Left kidney (tissue), 8 donors: ENCODE data around the gene FBXO34. TPM values are rescaled to one million over a fixed set of nuclear protein-coding genes. Genes with fewer than 3 reads are reported as not detected.

Source experiments
- DNase-seq: peaks from one replicate; pipeline ENCODE4 v3.0.0-alpha.2; 2013
- long read RNA-seq, 8 donors: transcript quantifications; one replicate each; lab custom pipeline, GENCODE V29; 2026
- polyA plus RNA-seq: library from polyadenylated mRNA; unstranded; fragments of 120-200 nt; gene quantifications from one replicate; pipeline ENCODE4 v1.2.1, GENCODE V29; 2013; ENCODE audit not compliant: insufficient read length

Gene FBXO34, protein sequence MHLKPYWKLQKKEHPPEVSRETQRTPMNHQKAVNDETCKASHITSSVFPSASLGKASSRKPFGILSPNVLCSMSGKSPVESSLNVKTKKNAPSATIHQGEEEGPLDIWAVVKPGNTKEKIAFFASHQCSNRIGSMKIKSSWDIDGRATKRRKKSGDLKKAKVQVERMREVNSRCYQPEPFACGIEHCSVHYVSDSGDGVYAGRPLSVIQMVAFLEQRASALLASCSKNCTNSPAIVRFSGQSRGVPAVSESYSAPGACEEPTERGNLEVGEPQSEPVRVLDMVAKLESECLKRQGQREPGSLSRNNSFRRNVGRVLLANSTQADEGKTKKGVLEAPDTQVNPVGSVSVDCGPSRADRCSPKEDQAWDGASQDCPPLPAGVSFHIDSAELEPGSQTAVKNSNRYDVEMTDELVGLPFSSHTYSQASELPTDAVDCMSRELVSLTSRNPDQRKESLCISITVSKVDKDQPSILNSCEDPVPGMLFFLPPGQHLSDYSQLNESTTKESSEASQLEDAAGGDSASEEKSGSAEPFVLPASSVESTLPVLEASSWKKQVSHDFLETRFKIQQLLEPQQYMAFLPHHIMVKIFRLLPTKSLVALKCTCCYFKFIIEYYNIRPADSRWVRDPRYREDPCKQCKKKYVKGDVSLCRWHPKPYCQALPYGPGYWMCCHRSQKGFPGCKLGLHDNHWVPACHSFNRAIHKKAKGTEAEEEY
- 39.7 TPM for polyA plus RNA-seq
- long read RNA-seq, donor 1, transcript FBXO34-201 (2 exons, 3,464 nt), result major isoform, 16 of 16 reads
- long read RNA-seq, donor 1, partial matches to known transcripts, result 0 of 16 reads
- long read RNA-seq, donor 1, other reads (novel, unspliced or antisense), result 0 of 16 reads
- long read RNA-seq, donor 2, transcript FBXO34-201 (2 exons, 3,464 nt), result major isoform, 11 of 35 reads
- long read RNA-seq, donor 2, partial matches to known transcripts, result 24 of 35 reads
- long read RNA-seq, donor 2, other reads (novel, unspliced or antisense), result 0 of 35 reads
- long read RNA-seq, donor 3, transcript FBXO34-201 (2 exons, 3,464 nt), result major isoform, 8 of 13 reads
- long read RNA-seq, donor 3, partial matches to known transcripts, result 0 of 13 reads
- long read RNA-seq, donor 3, other reads (novel, unspliced or antisense), result 5 of 13 reads
- long read RNA-seq, donor 4, result 0 reads
- long read RNA-seq, donor 5, transcript FBXO34-201 (2 exons, 3,464 nt), result major isoform, 13 of 13 reads
- long read RNA-seq, donor 5, partial matches to known transcripts, result 0 of 13 reads
- long read RNA-seq, donor 5, other reads (novel, unspliced or antisense), result 0 of 13 reads
- long read RNA-seq, donor 6, transcript FBXO34-201 (2 exons, 3,464 nt), result major isoform, 5 of 5 reads
- long read RNA-seq, donor 6, partial matches to known transcripts, result 0 of 5 reads
- long read RNA-seq, donor 6, other reads (novel, unspliced or antisense), result 0 of 5 reads
- long read RNA-seq, donor 7, transcript FBXO34-201 (2 exons, 3,464 nt), result major isoform, 17 of 56 reads
- long read RNA-seq, donor 7, partial matches to known transcripts, result 39 of 56 reads
- long read RNA-seq, donor 7, other reads (novel, unspliced or antisense), result 0 of 56 reads
- long read RNA-seq, donor 8, result 0 reads

DNA sequence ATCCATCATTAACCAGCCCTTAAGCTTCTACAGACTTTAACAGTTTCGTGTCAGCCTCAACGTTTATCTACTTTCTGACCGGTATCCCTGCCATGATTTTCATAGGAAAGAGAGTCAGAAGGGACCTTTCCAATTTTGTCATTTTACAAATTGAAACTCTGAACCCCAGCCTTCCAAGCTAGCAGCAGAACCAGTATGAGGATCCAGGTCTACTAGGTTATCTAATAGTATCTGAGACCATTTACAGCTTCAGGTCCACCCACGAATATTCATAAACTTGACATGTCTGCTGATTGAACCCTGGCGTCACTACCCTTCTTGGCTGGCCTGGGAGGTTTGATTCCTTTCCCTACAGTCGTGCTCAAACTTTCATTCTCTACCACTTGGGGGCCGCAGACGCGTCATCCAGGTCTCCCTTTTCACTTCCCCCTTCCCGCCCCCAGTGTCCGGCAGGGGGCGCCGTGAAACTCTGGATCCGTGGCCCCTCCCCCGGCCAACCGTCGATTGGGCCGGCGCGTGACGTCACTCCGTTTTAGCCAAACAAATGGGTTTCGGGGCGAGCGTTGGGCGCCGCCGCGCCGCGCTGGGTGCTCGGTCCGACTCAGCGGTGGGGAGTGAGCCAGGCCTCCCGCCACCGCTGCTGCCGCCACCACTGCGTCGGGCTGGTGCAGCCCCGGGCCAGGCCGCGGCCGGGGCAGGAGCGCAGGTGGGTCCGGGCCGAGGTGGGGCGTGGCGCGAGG is at the start of gene FBXO34:
Gene FBXO34, plus strand, starts transcription at position 590 of the 740 bp plus-strand sequence. CDS start 78,970 bp downstream, outside the sequence.
- peak; percentile 99 for DNase-seq

DNA sequence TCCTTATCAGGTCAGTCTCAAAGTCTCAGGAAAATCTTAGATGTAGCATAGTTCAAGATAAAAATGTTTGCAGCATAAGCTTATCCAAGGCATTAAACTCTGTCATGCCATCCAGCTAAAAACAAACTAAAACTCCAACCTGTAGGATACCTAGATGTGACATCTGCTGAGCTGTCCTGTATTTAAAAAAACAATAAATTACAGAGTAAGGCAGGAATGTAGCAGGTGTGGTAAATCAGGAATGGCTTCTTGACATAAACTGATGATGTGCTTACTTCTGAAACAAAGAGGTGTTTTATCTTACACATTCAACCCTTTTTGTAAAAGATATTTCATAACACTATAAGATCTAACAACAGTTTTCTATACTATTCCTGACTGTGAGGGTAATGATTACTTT is 49.3 kb upstream of the FBXO34 start:
- no peak for DNase-seq

DNA sequence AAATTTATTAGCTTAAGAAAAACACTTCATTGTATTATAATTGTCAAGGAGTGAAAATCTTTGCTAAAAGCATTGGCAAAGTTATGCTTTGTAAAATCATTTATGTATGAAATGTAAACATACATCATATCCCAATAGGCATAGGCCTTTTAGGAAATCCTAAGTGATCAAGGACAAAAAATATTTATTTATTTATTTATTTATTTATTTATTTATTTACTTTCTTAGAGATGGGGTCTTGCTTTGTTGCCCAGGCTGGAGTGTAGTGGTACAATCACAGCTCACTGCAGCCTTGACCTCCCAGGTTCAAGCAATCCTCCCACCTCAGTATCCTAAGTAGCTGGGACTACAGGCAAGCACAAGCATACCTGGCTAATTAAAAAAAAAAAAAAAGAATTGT is 47.9 kb upstream of the FBXO34 start:
- DNase-seq, result no peak

DNA sequence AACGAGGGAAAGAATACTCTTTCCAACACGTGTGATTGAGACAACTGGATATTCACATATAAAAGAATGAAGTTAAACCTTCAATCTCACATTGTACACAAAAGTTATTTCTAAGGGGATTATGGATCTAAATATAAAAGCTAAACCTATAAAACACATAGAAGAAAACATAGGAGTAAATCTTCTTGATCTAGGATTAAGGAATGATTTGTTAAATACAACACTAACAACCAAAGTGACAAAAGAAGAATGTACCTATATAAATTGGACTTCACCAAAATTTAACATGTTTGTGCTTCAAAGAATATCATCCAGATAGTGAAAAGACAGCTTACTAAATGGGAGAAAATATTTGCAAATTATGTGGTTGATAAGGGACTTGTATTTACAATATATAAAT is 43.0 kb upstream of the FBXO34 start:
- no peak for DNase-seq

DNA sequence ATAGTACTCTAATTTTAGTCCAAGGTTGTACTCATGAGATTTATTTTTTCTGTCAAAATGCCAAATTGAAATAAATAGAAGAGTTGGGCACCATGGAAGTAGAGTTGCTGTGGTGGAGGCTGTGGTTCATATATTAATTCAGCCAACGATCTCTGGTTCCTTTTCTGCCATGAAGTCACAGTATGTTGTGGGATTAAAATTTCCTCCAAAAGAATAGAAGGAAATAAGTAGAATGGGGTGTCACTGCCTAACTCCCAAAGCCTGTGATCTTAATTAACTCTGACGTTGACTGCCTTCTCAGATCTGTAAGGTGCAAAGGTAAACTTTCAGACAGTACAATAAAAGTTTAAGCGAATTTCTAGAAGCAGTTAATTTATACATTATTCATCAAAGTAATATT is 37.6 kb upstream of the FBXO34 start:
- DNase-seq, result no peak

DNA sequence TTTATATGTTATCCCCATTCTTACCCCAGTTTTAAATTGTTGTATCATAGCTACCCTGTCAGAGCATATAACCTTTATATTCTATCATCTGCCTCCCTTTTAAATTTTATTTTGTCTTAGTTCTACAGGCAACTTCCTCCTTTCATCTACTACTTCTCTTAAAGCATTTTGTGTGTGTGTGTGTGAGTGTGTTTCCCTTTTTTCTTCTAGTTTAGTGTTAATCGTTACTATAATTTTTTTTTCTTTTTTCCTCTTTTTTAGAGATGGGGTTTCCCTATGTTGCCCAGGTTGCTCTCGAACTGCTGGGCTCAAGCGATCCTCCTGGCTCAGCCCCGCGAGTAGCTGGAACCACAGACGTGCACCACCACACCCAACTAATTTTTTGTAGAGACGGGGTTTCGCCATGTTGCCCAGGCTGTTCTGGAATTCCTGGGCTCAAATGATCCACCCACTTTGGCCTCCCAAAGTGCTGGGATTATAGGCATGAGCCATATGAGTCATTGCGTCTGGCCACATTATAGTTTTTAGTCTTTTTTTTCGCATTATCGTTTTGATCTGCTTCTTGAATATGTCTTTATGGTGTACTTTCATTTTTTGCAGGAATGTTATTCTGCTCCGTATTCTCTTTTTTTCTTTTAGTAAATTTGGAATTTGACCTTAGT is 33.1 kb upstream of the FBXO34 start:
- DNase-seq, result no peak

DNA sequence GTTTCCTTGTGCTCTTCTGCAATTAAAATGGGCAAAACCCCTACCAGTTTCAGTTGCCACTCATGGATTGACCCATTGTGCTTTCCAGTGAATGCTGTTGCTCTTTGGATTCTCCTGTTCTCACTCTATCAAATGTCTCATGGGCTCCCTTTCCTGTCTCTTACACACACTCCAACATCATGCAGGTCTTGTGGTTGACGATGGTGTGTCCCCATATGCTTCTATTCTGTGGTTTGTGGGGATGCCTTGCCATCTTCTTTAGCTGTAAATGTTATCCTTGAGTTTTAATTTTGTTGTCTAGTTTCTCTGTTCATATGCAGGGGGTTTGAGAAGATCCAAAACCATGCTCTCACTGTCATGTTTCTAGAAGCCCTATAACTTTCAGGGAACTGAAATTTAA is 31.9 kb upstream of the FBXO34 start:
- DNase-seq, result no peak

DNA sequence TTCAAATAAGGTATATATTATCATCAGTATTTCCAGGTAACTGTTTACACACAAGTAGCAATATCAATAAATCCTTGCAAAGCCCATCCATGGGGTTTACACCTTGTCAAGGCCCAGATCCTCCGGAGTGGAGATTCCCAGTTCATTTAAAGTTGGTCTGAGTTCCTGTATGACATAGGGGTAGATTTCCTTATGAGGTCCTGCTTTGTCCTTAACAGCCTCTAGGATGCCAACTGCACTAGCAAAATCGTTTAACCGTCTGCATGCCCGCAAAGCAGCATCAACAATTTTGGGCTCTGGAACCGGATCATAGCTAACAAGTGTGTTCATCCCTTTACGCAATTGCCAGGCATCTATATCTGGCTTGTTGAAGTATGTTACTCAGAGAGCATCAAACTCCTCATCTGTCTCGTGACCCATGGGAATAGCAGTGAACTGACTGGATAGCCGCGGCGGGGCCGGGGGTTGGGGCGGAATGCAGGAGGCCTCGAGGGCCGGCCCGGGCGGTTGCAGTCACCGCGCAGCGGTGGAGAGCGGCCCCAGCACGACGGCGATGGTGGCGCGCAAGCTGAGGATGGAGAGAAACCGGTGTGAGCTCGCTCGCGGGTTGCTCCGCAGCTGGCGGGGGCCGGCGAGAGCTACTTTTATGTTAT is 30.6 kb upstream of the FBXO34 start:
- DNase-seq, result peak; percentile 19

DNA sequence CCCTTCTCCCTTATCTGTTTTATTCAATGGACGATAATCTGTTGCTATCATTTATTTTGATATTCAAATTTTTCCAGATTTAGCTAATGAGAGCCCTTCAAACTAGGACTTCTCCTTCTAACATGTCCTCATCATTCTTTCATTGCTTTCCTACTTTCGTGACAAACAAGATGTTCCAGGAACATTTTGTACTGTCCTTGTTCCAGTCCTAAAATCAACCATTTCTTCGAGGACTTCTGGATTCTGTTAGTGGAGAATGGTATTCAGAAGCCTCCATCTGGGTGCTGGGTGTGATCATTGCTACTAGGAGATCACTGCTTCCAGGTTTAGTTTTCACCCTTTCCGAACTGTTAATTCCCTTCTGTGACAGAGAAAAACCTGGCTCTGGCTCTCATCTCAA is 29.5 kb upstream of the FBXO34 start:
- DNase-seq, result no peak

DNA sequence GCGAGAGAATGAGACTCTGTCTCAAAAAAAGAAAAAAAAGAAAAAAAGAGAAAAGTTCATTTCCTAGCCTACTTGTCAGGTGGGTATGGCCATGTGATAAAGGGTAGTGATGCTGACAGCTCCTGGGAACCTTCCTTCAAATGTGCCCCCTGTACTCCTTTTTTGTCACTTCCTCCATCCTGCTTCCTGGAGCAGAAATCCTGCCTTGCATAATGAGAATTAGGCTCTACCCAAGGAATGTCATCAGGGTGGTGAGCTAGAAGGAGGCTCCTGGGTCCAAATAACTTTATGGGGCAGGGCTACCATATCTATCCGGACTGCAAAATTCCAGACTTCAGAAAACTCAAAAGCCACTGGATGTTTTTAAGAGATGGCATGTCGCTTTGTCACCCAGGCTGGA is 27.8 kb upstream of the FBXO34 start:
- no peak for DNase-seq

DNA sequence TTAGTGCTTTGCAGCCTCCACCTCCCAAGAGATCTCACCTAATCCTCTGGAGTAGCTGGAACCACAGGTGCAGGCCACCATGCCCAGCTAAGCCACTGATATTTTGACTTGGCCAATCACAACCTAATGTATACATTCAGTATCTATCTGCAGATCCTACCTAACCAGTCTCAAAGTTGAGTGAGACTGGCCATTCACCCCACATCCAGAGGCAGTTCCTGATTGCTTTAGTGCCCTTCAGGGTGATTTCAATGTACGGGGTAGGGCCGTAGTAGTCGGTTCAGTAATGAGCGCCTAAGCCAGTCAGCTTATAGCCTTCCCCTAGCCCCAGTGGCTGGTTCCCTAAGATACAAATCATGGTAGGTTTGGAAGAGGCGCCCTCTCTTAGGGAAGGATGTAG is 27.4 kb upstream of the FBXO34 start:
- DNase-seq, result no peak

DNA sequence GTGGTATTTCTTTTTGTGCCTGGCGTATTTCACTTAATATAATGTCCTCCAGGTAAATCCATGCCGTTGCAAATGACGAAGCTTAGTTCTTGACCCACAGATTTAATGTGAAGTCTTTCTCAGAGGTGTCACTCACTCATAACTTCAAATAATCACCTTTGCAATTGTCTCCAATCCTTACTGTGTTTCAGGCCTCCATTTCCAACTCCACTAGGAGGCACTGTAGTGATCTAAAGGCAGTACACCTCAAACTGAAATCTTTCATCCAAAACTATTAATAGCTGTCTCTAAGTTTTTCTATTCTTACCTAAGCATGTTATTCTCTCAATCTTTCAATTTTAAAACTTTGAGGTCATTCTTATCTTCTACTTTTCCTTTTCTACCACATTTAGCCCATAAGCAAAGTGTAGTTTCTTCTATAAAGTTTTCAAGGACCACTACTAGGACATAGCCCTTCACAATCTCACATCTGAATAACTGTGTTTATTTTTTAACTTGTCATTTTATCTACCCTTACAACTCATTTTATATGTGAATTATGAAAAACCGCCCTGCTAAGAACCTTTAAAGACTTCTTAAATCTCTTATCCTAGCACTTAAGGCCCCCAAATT is 25.5 kb upstream of the FBXO34 start:
- no peak for DNase-seq

DNA sequence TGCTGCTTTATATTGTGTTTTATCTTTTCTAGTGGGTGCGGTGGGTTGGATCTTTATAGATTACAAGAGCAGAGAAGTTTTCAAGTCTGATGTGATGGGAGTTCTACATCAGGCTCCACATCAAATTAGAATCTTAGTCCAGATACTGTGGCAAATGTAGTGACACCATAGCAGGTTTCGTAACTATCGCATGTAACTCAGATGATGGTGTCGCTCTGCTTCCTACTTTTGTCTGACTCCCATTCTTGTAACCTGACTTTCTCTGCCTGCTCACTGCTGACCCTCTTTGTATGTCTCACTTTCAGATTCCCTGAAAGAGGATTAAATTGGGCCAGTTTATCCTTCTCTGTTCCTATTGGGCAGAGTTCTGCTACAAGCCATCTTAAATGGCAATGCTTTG is 22.8 kb upstream of the FBXO34 start:
- DNase-seq, result no peak

DNA sequence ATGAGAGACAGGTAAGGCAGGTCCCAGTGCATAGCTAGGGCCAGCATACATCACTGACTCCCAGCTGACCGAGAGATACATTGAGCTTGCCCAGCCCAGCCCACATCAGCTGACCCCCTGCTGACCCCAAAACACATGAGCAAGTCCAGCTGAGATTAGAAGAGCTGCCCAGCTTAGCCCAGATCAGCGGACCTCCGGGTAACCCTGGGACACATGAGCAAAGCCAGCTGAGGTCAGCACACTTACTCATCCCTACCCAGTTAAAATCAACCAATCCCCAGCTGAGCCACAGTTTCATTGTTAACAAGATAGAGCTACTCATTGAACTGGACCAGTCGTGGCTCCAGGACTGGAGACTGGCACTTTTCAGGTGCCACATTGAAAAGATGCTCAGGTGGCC is 21.8 kb upstream of the FBXO34 start:
- DNase-seq, result no peak

DNA sequence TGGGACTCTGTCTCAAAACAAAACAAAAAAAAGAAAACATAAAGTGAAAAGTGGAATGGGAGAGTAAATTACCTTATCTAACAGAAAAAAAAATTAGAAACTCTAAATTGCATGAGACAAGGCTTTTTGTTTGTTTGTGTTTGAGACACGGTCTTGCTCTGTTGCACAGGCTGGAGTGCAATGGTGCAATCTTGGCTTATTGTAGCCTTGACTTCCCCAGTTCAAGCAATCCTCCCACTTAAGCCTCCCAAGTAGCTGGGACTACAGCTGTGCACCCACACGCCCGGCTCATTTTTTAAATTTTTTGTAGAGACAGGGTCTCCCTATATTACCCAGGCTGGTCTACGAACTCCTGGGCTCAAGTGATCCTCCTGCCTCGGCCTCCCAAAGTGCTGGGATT is 17.9 kb upstream of the FBXO34 start:
- DNase-seq, result no peak

DNA sequence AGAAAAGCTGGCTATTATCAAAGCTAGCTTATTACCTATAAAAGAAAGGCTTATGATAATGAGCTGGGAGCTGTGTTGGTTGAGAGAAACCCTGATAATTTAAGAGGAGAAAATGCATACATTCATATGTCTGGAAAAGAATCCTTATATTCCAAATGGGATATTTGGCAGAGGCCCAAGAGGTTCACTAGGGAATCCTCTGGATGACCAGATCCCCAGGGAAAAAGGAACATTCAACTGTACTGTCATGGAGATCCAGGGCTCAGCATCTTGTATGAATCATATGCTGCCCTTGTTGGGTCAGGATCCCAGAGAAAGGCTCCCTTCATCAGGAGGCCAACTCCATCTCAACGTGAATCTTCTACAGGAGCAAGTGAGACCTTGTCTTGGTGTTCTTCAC is 16.6 kb upstream of the FBXO34 start:
- DNase-seq, result no peak

DNA sequence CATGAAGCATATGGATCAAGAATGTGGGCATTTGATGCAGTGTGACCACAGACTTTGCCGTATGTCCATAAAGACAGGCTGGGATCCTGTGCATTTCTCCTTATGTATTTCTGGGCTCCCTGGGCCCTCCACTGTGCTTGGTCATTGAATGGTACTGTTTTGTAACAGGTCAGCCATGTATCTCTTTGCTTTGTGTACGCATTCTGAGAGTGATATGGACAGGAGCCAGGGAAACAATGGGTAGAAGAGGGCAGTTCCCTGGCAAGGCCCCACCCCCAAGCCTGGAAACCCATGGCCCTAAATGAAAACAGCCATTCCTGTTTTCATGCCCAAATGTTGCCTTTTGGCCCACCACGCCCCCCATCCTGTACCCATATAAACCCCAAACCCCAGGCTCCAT is 15.2 kb upstream of the FBXO34 start:
- no peak for DNase-seq

DNA sequence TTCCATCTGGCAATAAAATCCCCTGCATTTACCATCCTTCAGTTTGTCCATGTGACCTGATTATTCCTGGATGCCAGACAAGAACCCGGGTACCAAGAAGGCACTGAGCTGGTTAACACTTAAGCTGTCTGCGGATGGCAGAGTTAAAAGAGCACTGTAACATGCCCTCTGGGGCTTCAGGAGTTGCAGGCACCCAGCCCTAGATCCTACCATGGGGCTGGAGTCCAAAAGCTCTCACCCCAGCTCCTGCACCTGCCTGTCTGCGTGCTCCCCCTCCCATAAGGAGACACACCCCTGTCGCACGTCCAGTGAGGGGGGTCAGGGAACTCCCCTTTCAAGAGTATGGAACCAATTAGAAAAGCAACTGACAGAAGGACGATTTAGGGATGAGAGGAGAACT is 14.6 kb upstream of the FBXO34 start:
- no peak for DNase-seq

DNA sequence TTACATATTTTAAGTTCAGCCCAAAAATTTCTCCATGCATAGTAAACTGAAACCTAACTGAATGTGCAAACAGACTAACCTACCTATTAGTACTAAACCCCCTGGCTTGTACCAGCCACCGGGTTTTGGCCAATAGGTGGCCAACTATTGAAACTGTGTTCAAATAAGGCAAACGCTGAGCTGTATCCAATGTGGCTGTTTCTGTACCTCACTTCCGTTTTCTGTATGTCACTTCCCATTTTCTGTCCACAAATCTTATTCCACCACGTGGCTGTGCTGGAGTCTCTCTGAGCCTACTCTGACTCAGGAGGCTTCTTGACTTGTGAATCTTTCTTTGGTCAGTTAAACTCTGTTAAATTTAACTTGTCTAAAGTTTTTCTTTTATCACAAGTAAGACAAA is 6.0 kb upstream of the FBXO34 start:
- DNase-seq, result no peak

DNA sequence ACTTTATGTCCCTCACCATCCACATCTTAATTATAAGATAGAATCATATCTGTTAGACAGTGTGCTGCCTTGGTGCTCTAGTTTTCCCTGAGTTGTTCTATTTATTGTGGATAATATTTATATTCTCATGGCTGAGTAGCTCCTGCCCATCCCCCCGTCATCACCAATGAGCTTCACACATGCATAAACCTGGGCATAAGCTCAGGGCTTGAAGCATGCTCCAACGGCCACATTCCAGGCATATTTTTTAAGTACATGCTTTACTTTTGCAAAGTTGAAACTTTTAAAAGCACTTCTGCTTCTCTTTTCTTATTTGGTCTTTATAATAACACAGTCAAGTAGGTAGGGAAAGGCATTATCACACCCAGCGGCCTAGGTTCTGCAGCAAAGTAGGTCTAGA is 3.4 kb upstream of the FBXO34 start:
- no peak for DNase-seq
